ENCODE data around the gene PRAMEF15.
"Not testable (repeated sequence)": the region's sequence is repeated elsewhere in the genome, so short reads cannot be mapped to it uniquely, and the experiment has no call there.

GRCh38 chr1:13303239-13303638 is 12.1 kb upstream of the PRAMEF15 start, which contains the start of gene PRAMEF33:
- TF ChIP-seq POLR2A (IDR thresholded peaks at IDR 0.05); CTCF (IDR thresholded peaks at IDR 0.05 in 4 of 5, conservative IDR thresholded peaks at IDR 0.05 in 1 of 5): not testable (repeated sequence)

Data from gastrocnemius medialis (tissue), 4 donors.